Hepatocyte (in vitro differentiated cells): ENCODE measurements around the gene CLEC16A. TPM values are rescaled to one million over a fixed set of nuclear protein-coding genes. Genes with fewer than 3 reads are reported as not detected.
A peak's percentile ranks its signal among the peaks of the same experiment; 100 is the strongest.

ENCODE experiments used
- DNase-seq: peaks from one replicate; pipeline ENCODE4 v3.0.0-alpha.2; 2016; ENCODE audit warnings: low spot score
- H2AFZ ChIP-seq: fragments of 200-600 bp; sonication (generic); 2 replicates; pipeline ENCODE4 v1.6.0; 2016; ENCODE audit warnings: antibody characterized with exemption, mild to moderate bottlenecking
- H3K27ac ChIP-seq: fragments of 200-600 bp; sonication (generic); 2 replicates; pipeline ENCODE4 v1.5.1; 2016; ENCODE audit warnings: mild to moderate bottlenecking
- H3K27me3 ChIP-seq: fragments of 200-600 bp; sonication (generic); 2 replicates; pipeline ENCODE4 v1.6.1; 2016
- H3K36me3 ChIP-seq: fragments of 200-600 bp; sonication (generic); replicated peaks from 2 replicates; pipeline ENCODE4 v1.5.1; 2016; ENCODE audit warnings: low read depth; ENCODE audit not compliant: insufficient read depth
- H3K4me1 ChIP-seq: fragments of 200-600 bp; sonication (generic); 2 replicates; pipeline ENCODE4 v1.5.1; 2016; ENCODE audit warnings: mild to moderate bottlenecking, moderate library complexity; ENCODE audit not compliant: insufficient read depth
- H3K4me2 ChIP-seq: fragments of 200-600 bp; sonication (generic); 2 replicates; pipeline ENCODE4 v1.6.0; 2016
- H3K4me3 ChIP-seq: fragments of 200-600 bp; sonication (generic); 2 replicates; pipeline ENCODE4 v1.5.1; 2016; ENCODE audit warnings: mild to moderate bottlenecking
- H3K79me2 ChIP-seq: fragments of 200-600 bp; sonication (generic); 2 replicates; pipeline ENCODE4 v1.6.0; 2017; ENCODE audit warnings: mild to moderate bottlenecking
- H3K9me2 ChIP-seq: fragments of 200-600 bp; sonication (generic); replicated peaks from 2 replicates; pipeline ENCODE4 v1.6.0; 2017; ENCODE audit warnings: mild to moderate bottlenecking; ENCODE audit not compliant: insufficient read depth
- H3K9me3 ChIP-seq: fragments of 200-600 bp; sonication (generic); 2 replicates; pipeline ENCODE4 v1.5.1; 2016; ENCODE audit warnings: low read depth, mild to moderate bottlenecking
- H4K20me1 ChIP-seq: fragments of 200-600 bp; sonication (generic); 2 replicates; pipeline ENCODE4 v1.6.0; 2016; ENCODE audit warnings: mild to moderate bottlenecking; ENCODE audit not compliant: insufficient read depth, poor library complexity, severe bottlenecking
- EZH2 ChIP-seq: fragments of 200-600 bp; sonication (generic); IDR thresholded peaks from 2 replicates; pipeline ENCODE4 v1.6.1; 2016; ENCODE audit warnings: antibody characterized with exemption, mild to moderate bottlenecking, borderline replicate concordance
- EZH2phosphoT487 ChIP-seq: fragments of 200-600 bp; sonication (generic); IDR thresholded peaks from one replicate; pipeline ENCODE4 v1.6.1; 2018; ENCODE audit warnings: antibody characterized with exemption, mild to moderate bottlenecking, low read depth, moderate library complexity; ENCODE audit not compliant: unreplicated experiment, severe bottlenecking
- WGBS: methylation state at CpG from one replicate; pipeline ENCODE4 v1.1.6; 2016; ENCODE audit warnings: low lambda C conversion rate; ENCODE audit errors: missing lambda C conversion rate; 5-methylcytosine and 5-hydroxymethylcytosine counted together
- polyA plus RNA-seq: library from polyadenylated mRNA; unstranded; fragments of >200 nt; fragmentation: Nextera tagmentation; extraction: Ambion mirVana; gene quantifications from 2 replicates; pipeline ENCODE4 v1.2.1, GENCODE V29; 2016
- total RNA-seq: library from RNA; depleted of rRNA; stranded (reverse); fragments of >200 nt; gene quantifications from 2 replicates; pipeline ENCODE4 v1.2.3, GENCODE V29; 2014
- TF ChIP-seq, protein P1 (sequence below): fragments of 200-600 bp; sonication (generic); IDR thresholded peaks from 2 replicates; pipeline ENCODE4 v1.5.1; 2016; ENCODE audit warnings: antibody characterized with exemption, mild to moderate bottlenecking; ENCODE audit not compliant: poor library complexity

Gene CLEC16A, protein sequence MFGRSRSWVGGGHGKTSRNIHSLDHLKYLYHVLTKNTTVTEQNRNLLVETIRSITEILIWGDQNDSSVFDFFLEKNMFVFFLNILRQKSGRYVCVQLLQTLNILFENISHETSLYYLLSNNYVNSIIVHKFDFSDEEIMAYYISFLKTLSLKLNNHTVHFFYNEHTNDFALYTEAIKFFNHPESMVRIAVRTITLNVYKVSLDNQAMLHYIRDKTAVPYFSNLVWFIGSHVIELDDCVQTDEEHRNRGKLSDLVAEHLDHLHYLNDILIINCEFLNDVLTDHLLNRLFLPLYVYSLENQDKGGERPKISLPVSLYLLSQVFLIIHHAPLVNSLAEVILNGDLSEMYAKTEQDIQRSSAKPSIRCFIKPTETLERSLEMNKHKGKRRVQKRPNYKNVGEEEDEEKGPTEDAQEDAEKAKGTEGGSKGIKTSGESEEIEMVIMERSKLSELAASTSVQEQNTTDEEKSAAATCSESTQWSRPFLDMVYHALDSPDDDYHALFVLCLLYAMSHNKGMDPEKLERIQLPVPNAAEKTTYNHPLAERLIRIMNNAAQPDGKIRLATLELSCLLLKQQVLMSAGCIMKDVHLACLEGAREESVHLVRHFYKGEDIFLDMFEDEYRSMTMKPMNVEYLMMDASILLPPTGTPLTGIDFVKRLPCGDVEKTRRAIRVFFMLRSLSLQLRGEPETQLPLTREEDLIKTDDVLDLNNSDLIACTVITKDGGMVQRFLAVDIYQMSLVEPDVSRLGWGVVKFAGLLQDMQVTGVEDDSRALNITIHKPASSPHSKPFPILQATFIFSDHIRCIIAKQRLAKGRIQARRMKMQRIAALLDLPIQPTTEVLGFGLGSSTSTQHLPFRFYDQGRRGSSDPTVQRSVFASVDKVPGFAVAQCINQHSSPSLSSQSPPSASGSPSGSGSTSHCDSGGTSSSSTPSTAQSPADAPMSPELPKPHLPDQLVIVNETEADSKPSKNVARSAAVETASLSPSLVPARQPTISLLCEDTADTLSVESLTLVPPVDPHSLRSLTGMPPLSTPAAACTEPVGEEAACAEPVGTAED
- total RNA-seq (19.7 and 22.6 TPM in 2 replicates), polyA plus RNA-seq (22.3 and 29.0 TPM in 2 replicates)

GRCh38 chr16:10944249-10945064, at the start of gene CLEC16A:
TSS of gene CLEC16A (plus strand) at chr16:10944564. CDS start at chr16:10944718, 154 bp downstream.
- H3K27me3 ChIP-seq: no peaks in the 10 kb centered on the region
- H3K79me2 ChIP-seq: peaks cover 72% of the 10 kb centered on the region
- peak within 1 kb of the TSS; percentile 67 for H3K27ac ChIP-seq
- H2AFZ ChIP-seq: peak within 1 kb of the TSS; percentile 78
- TF ChIP-seq, protein P1, sequence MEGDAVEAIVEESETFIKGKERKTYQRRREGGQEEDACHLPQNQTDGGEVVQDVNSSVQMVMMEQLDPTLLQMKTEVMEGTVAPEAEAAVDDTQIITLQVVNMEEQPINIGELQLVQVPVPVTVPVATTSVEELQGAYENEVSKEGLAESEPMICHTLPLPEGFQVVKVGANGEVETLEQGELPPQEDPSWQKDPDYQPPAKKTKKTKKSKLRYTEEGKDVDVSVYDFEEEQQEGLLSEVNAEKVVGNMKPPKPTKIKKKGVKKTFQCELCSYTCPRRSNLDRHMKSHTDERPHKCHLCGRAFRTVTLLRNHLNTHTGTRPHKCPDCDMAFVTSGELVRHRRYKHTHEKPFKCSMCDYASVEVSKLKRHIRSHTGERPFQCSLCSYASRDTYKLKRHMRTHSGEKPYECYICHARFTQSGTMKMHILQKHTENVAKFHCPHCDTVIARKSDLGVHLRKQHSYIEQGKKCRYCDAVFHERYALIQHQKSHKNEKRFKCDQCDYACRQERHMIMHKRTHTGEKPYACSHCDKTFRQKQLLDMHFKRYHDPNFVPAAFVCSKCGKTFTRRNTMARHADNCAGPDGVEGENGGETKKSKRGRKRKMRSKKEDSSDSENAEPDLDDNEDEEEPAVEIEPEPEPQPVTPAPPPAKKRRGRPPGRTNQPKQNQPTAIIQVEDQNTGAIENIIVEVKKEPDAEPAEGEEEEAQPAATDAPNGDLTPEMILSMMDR: no peak
- TF ChIP-seq EZH2 (no peak), EZH2phosphoT487 (no peak)
- H3K4me2 ChIP-seq: peak within 1 kb of the TSS; percentile 95
- peak; percentile 98 for DNase-seq
- 2% methylated on average over 73 of the region's 86 CpGs for WGBS
- peaks cover 37% of the 10 kb centered on the region for H3K4me1 ChIP-seq
- H3K4me3 ChIP-seq: peak within 1 kb of the TSS; percentile 89
- no peaks in the 10 kb centered on the region for H3K9me3 ChIP-seq
- H3K9me2 ChIP-seq: no peaks in the 10 kb centered on the region
- peaks cover 23% of the 10 kb centered on the region for H4K20me1 ChIP-seq
- H3K36me3 ChIP-seq: no peaks in the 10 kb centered on the region

- Histone ChIP-seq H4K20me1 (no peaks in the 10 kb centered on the region), H3K4me3 (no peak overlapping the region), H3K4me2 (no peak overlapping the region), H2AFZ (no peak overlapping the region), H3K9me3 (no peaks in the 10 kb centered on the region), H3K27ac (no peak overlapping the region), H3K4me1 (no peaks in the 10 kb centered on the region), H3K36me3 (no peaks in the 10 kb centered on the region), H3K79me2 (no peaks in the 10 kb centered on the region), H3K27me3 (no peaks in the 10 kb centered on the region), H3K9me2 (no peaks in the 10 kb centered on the region)
- WGBS: 32% methylated on average over 17 of the region's 17 CpGs
- TF ChIP-seq EZH2phosphoT487 (no peak), EZH2 (no peak)
- TF ChIP-seq, protein P1: no peak
- peak; percentile 79 for DNase-seq
Observed at GRCh38 chr16:10895053-10895946, 49.1 kb upstream of the CLEC16A start.

- H3K27me3 ChIP-seq: no peaks in the 10 kb centered on the region
- 60% methylated on average over 3 of the region's 3 CpGs for WGBS
- H3K4me3 ChIP-seq: no peak overlapping the region
- no peaks in the 10 kb centered on the region for H3K9me2 ChIP-seq
- no peak overlapping the region for H2AFZ ChIP-seq
- no peak for TF ChIP-seq EZH2phosphoT487
- no peak for TF ChIP-seq EZH2
- TF ChIP-seq, protein P1: no peak
- no peaks in the 10 kb centered on the region for H3K4me1 ChIP-seq
- H3K27ac ChIP-seq: no peak overlapping the region
- DNase-seq: no peak
- H3K4me2 ChIP-seq: no peak overlapping the region
- H3K36me3 ChIP-seq: no peaks in the 10 kb centered on the region
- H4K20me1 ChIP-seq: no peaks in the 10 kb centered on the region
- no peaks in the 10 kb centered on the region for H3K79me2 ChIP-seq
- no peaks in the 10 kb centered on the region for H3K9me3 ChIP-seq
Observed at GRCh38 chr16:10896165-10896564, 48.2 kb upstream of the CLEC16A start.
